H9 (cell line): ENCODE results near the gene ALDH1A2. TPM values are rescaled to one million over a fixed set of nuclear protein-coding genes. Genes with fewer than 3 reads are reported as not detected.

Experiments used
- DNase-seq: peaks from one replicate; pipeline ENCODE4 v3.0.0-alpha.2; 2017
- H2AFZ ChIP-seq: one replicate; pipeline ENCODE4 v1.6.1; 2013; ENCODE audit warnings: mild to moderate bottlenecking, low read length, control low read depth, moderate library complexity
- H2AK5ac ChIP-seq: 2 replicates; pipeline ENCODE4 v1.6.1; 2013; ENCODE audit warnings: low read length, control low read depth, mixed read lengths; ENCODE audit not compliant: insufficient read length
- H2BK120ac ChIP-seq: one replicate; pipeline ENCODE4 v1.6.1; 2013; ENCODE audit warnings: low read depth, mild to moderate bottlenecking, low read length, control low read depth, inconsistent platforms; ENCODE audit not compliant: poor library complexity, severe bottlenecking
- H2BK12ac ChIP-seq: 2 replicates; pipeline ENCODE4 v1.6.1; 2013; ENCODE audit warnings: low read length, control low read depth, mixed read lengths, low read depth; ENCODE audit not compliant: insufficient read length
- H2BK15ac ChIP-seq: 2 replicates; pipeline ENCODE4 v1.6.1; 2013; ENCODE audit warnings: low read depth, low read length, control low read depth
- H2BK20ac ChIP-seq: one replicate; pipeline ENCODE4 v1.6.1; 2013; ENCODE audit warnings: low read depth, mild to moderate bottlenecking, low read length, control low read depth, inconsistent platforms; ENCODE audit not compliant: poor library complexity, severe bottlenecking
- H2BK5ac ChIP-seq: 2 replicates; pipeline ENCODE4 v1.6.1; 2013; ENCODE audit warnings: low read length, control low read depth, mixed read lengths; ENCODE audit not compliant: insufficient read length
- H3K14ac ChIP-seq: 2 replicates; pipeline ENCODE4 v1.6.1; 2013; ENCODE audit warnings: low read length, control low read depth; ENCODE audit not compliant: insufficient read depth
- H3K18ac ChIP-seq: 2 replicates; pipeline ENCODE4 v1.6.1; 2013; ENCODE audit warnings: low read depth, mild to moderate bottlenecking, mixed read lengths, low read length, control low read depth; ENCODE audit not compliant: insufficient read length
- H3K23ac ChIP-seq: 2 replicates; pipeline ENCODE4 v1.6.1; 2013; ENCODE audit warnings: low read length, control low read depth, mixed read lengths, low read depth; ENCODE audit not compliant: insufficient read length
- H3K23me2 ChIP-seq: 2 replicates; pipeline ENCODE4 v1.6.1; 2013; ENCODE audit warnings: low read depth, mild to moderate bottlenecking, mixed read lengths, low read length, control low read depth; ENCODE audit not compliant: insufficient read length, poor library complexity, severe bottlenecking
- H3K27ac ChIP-seq: 2 replicates; pipeline ENCODE4 v1.5.1; 2013; ENCODE audit warnings: low read length, control low read depth, mixed read lengths, low read depth; ENCODE audit not compliant: insufficient read length
- H3K27me3 ChIP-seq: 2 replicates; pipeline ENCODE4 v1.6.1; 2013; ENCODE audit warnings: low read length, control low read depth, inconsistent platforms; ENCODE audit not compliant: insufficient read depth
- H3K4ac ChIP-seq: 2 replicates; pipeline ENCODE4 v1.6.1; 2013; ENCODE audit warnings: low read depth, mild to moderate bottlenecking, control low read depth, inconsistent platforms, low read length, moderate library complexity
- H3K4me1 ChIP-seq: 2 replicates; pipeline ENCODE4 v1.6.1; 2013; ENCODE audit warnings: low read length, control low read depth, inconsistent platforms; ENCODE audit not compliant: insufficient read depth
- H3K4me2 ChIP-seq: 2 replicates; pipeline ENCODE4 v1.6.1; 2013; ENCODE audit warnings: low read length, control low read depth, mixed read lengths; ENCODE audit not compliant: insufficient read length, insufficient read depth
- H3K56ac ChIP-seq: 2 replicates; pipeline ENCODE4 v1.6.1; 2013; ENCODE audit warnings: low read depth, mild to moderate bottlenecking, mixed read lengths, low read length, control low read depth; ENCODE audit not compliant: insufficient read length
- H3K79me1 ChIP-seq: 2 replicates; pipeline ENCODE4 v1.6.1; 2013; ENCODE audit warnings: low read depth, mild to moderate bottlenecking, moderate library complexity, low read length, control low read depth, inconsistent platforms; ENCODE audit not compliant: insufficient read depth, poor library complexity, severe bottlenecking
- H3K79me2 ChIP-seq: 2 replicates; pipeline ENCODE4 v1.6.1; 2013; ENCODE audit warnings: low read length, control low read depth, inconsistent platforms; ENCODE audit not compliant: insufficient read depth
- H3K9ac ChIP-seq: 2 replicates; pipeline ENCODE4 v1.6.1; 2013; ENCODE audit warnings: low read length, control low read depth, mixed read lengths; ENCODE audit not compliant: insufficient read length; ENCODE audit errors: extremely low read depth
- H3K9me3 ChIP-seq: one replicate; pipeline ENCODE4 v1.6.1; 2013; ENCODE audit warnings: low read depth, low read length, inconsistent platforms; ENCODE audit not compliant: control insufficient read depth
- H3T11ph ChIP-seq: one replicate; pipeline ENCODE4 v1.6.1; 2013; ENCODE audit warnings: mild to moderate bottlenecking, low read length, control low read depth, inconsistent platforms
- H4K20me1 ChIP-seq: one replicate; pipeline ENCODE4 v1.6.1; 2013; ENCODE audit not compliant: control insufficient read depth, insufficient read length, insufficient read depth
- H4K5ac ChIP-seq: 2 replicates; pipeline ENCODE4 v1.6.1; 2013; ENCODE audit warnings: low read depth, mild to moderate bottlenecking, mixed read lengths, low read length, control low read depth; ENCODE audit not compliant: insufficient read length
- H4K8ac ChIP-seq: replicated peaks from 2 replicates; pipeline ENCODE4 v1.6.1; 2013; ENCODE audit warnings: low read length, control low read depth, mixed read lengths, low read depth; ENCODE audit not compliant: insufficient read length
- H4K91ac ChIP-seq: 2 replicates; pipeline ENCODE4 v1.6.1; 2013; ENCODE audit warnings: low read depth, mild to moderate bottlenecking, moderate library complexity, mixed read lengths, low read length, control low read depth; ENCODE audit not compliant: insufficient read length
- H3K27ac Mint-ChIP-seq, 3 experiments: 2 replicates in 2 of 3; 3 replicates in 1 of 3; pipeline ENCODE4 v1.8.0; 2020 to 2021; ENCODE audit warnings: mixed read lengths in 3 of 3, mild to moderate bottlenecking in 1 of 3, moderate library complexity in 1 of 3
- H3K27me3 Mint-ChIP-seq: 2 replicates; pipeline ENCODE4 v1.8.0; 2021; ENCODE audit warnings: low read depth, mild to moderate bottlenecking, moderate library complexity, mixed read lengths
- H3K36me3 Mint-ChIP-seq, 3 experiments: 2 replicates in 2 of 3; 3 replicates in 1 of 3; pipeline ENCODE4 v1.8.0; 2020 to 2021; ENCODE audit warnings: low read depth in 3 of 3, mixed read lengths in 3 of 3; ENCODE audit not compliant: insufficient read depth in 1 of 3
- H3K4me1 Mint-ChIP-seq, 2 experiments: 2 replicates each; pipeline ENCODE4 v1.8.0; 2020; ENCODE audit warnings: mixed read lengths in 2 of 2
- H3K4me3 Mint-ChIP-seq, 2 experiments: 2 replicates in 1 of 2; 3 replicates in 1 of 2; pipeline ENCODE4 v1.8.0; 2020 to 2021; ENCODE audit warnings: mild to moderate bottlenecking in 2 of 2, mixed read lengths in 2 of 2, moderate library complexity in 1 of 2
- H3K9me3 Mint-ChIP-seq, 2 experiments: 2 replicates in 1 of 2; 3 replicates in 1 of 2; pipeline ENCODE4 v1.8.0; 2020; ENCODE audit warnings: mild to moderate bottlenecking in 2 of 2, mixed read lengths in 2 of 2, moderate library complexity in 1 of 2
- CTCF ChIP-seq: fragments of 200-600 bp; sonication (generic); conservative IDR thresholded peaks from 3 replicates; pipeline ENCODE4 v1.8.0; 2021; ENCODE audit warnings: antibody characterized with exemption, mild to moderate bottlenecking
- WGBS: extraction: QIAGEN DNeasy Blood & Tissue Kit; methylation state at CpG from one replicate; pipeline ENCODE4 v1.1.7; 2013; ENCODE audit warnings: missing lambda C conversion rate, low lambda C conversion rate, mixed read lengths; ENCODE audit not compliant: insufficient read length; ENCODE audit errors: extremely low coverage; 5-methylcytosine and 5-hydroxymethylcytosine counted together
- total RNA-seq: library from RNA; stranded (reverse); gene quantifications from 2 replicates; pipeline ENCODE4 v1.2.1, GENCODE V29; 2021

The ALDH1A2 gene
- total RNA-seq, 1 experiment from 2014 or later, result 0.72 TPM

- no peak overlapping the region for H2BK20ac ChIP-seq
- no peaks in the 10 kb centered on the region for H3K27me3 Mint-ChIP-seq
- no peak overlapping the region for H2BK12ac ChIP-seq
- no peaks in the 10 kb centered on the region for H3K79me2 ChIP-seq
- no CpG with 5 or more reads among the region's 5 CpGs for WGBS
- H4K8ac ChIP-seq, result no peak overlapping the region
- no peak overlapping the region for H4K5ac ChIP-seq
- no peaks in the 10 kb centered on the region for H3K36me3 Mint-ChIP-seq
- H3K18ac ChIP-seq, result no peak overlapping the region
- H3K4ac ChIP-seq, result no peak overlapping the region
- H3K56ac ChIP-seq, result no peak overlapping the region
- no peaks in the 10 kb centered on the region for H3K27me3 ChIP-seq
- peaks cover 0 to 4% of the 10 kb centered on the region in 2 experiments; a peak in 2 of 4 replicates for H3K4me1 Mint-ChIP-seq
- H3K4me1 ChIP-seq, result peaks cover 2% of the 10 kb centered on the region; the same call in 1 of the 2 replicates
- H2AFZ ChIP-seq, result no peak overlapping the region
- no peak overlapping the region for H2AK5ac ChIP-seq
- no peak overlapping the region for H3K27ac ChIP-seq
- H3K4me2 ChIP-seq, result no peak overlapping the region
- DNase-seq, result no peak
- H3K9me3 Mint-ChIP-seq, result no peaks in the 10 kb centered on the region
- no peak overlapping the region for H2BK15ac ChIP-seq
- no peak overlapping the region for H2BK120ac ChIP-seq
- no peak overlapping the region for H2BK5ac ChIP-seq
- no peaks in the 10 kb centered on the region for H4K20me1 ChIP-seq
- H3K14ac ChIP-seq, result no peak overlapping the region
- no peak overlapping the region for H3K23ac ChIP-seq
- H4K91ac ChIP-seq, result no peak overlapping the region
- no peak overlapping the region for H3K27ac Mint-ChIP-seq
- no peaks in the 10 kb centered on the region for H3K9me3 ChIP-seq
- no peaks in the 10 kb centered on the region for H3K23me2 ChIP-seq
- H3K9ac ChIP-seq, result no peak overlapping the region
- no peak for TF ChIP-seq CTCF
- no peak overlapping the region for H3K4me3 Mint-ChIP-seq
- no peaks in the 10 kb centered on the region for H3K79me1 ChIP-seq
- no peak overlapping the region for H3T11ph ChIP-seq
These were observed 46.2 kb upstream of the ALDH1A2 start for GRCh38 chr15:58111718-58112104.
